Hepatocyte (in vitro differentiated cells): ENCODE measurements around the gene PSMC6.

Experiments
- EZH2phosphoT487 ChIP-seq: fragments of 200-600 bp; sonication (generic); IDR thresholded peaks from one replicate; pipeline ENCODE4 v1.6.1; 2018; ENCODE audit warnings: antibody characterized with exemption, mild to moderate bottlenecking, low read depth, moderate library complexity; ENCODE audit not compliant: unreplicated experiment, severe bottlenecking
- TF ChIP-seq, protein P1 (sequence below): fragments of 200-600 bp; sonication (generic); IDR thresholded peaks from 2 replicates; pipeline ENCODE4 v1.5.1; 2016; ENCODE audit warnings: antibody characterized with exemption, mild to moderate bottlenecking; ENCODE audit not compliant: poor library complexity

- TF ChIP-seq, protein P1, sequence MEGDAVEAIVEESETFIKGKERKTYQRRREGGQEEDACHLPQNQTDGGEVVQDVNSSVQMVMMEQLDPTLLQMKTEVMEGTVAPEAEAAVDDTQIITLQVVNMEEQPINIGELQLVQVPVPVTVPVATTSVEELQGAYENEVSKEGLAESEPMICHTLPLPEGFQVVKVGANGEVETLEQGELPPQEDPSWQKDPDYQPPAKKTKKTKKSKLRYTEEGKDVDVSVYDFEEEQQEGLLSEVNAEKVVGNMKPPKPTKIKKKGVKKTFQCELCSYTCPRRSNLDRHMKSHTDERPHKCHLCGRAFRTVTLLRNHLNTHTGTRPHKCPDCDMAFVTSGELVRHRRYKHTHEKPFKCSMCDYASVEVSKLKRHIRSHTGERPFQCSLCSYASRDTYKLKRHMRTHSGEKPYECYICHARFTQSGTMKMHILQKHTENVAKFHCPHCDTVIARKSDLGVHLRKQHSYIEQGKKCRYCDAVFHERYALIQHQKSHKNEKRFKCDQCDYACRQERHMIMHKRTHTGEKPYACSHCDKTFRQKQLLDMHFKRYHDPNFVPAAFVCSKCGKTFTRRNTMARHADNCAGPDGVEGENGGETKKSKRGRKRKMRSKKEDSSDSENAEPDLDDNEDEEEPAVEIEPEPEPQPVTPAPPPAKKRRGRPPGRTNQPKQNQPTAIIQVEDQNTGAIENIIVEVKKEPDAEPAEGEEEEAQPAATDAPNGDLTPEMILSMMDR, result no peak
- TF ChIP-seq EZH2phosphoT487, result no peak
Observed at GRCh38 chr14:52663850-52664249, 43.1 kb upstream of the PSMC6 start.
